ENCODE data around the gene CDR2L.

Gene CDR2L

DNA sequence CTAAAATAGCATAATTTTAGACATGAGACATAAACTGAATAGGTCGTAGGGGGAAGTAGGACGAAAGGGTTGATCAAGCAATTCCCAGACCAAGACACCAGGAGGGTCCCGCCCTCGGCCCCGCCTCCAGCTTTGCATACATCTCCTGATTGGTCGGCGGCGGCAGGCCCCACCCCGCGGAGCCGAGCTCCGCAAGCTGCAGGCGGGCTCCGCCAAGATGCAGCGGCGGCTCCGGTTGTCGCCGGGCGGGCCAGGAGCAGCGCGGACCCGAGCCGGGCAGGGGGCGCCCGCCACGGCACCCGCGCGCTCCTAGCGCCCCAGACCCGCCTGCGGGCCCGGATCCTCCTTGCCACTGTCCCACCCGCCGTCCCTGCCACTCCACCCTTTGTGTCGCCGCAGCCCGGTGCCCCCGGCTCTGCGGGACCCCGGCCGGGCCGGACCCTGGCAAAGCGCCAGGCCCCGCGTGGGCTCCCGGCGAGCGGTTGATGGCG, at the start of gene CDR2L:
Gene CDR2L (plus strand): TSS at position 215 of the 491 bp plus-strand sequence. CDS start 412 bp downstream, outside the sequence.
- DNase-seq = peak; percentile 91

DNA sequence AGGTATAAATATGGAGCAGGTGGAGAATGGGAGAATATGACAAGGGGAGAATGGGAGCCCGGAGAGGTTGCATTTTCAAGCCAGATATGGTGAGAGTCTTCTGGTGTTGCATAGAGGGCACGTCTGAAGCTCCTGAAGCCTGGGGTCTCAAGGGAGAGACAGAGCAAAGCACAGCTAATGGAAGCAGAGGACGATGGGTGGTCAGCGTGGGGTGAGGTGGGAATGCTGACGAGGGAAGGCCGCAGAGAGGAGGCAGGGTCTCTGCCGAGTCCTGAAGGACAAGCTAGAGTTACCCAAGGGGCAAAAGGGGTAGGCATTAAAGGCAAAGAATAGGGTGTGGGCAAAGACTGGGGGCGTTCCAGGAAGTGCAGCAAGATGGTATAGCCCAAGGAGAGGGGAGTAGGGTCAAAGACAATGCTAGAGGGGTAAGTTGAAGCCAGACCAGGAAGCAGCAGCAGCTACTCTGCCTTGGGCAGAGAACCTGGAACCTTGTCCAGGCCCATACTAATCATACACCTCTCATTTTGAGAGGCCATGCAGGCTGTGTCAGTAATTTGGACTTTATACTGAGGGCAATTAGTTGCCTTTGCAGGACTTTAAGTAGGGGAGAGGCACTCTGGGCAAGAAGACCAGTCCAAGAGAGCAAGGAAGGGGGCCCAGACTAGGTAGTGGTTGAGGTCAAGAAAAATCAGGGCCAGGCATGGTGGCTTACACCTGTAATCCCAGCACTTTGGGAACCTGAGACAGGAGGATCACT, 49.1 kb upstream of the CDR2L start:
- no peak for DNase-seq

DNA sequence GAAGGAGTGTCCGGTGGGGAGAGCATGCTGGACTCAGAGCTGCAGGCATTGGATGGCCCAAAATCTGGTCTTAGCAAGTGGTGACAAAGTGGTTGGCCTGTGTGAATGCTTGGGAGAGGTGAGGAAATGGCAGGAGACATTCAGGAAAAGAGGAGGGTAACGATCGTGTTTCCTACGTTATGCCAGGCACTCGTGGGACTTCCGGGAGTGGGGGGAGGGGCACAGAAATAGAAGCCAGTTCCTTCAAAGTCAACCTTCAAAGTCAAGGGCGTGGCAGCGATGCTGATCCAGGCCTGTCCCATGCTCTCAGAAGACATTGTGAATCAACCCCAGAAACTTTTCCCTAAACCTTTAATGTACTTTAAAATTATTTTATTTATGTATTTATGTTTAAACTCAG, 47.9 kb upstream of the CDR2L start:
- DNase-seq = no peak

- DNase-seq = no peak
Observed at GRCh38 chr17:74941128-74941725, 46.2 kb upstream of the CDR2L start.

DNA sequence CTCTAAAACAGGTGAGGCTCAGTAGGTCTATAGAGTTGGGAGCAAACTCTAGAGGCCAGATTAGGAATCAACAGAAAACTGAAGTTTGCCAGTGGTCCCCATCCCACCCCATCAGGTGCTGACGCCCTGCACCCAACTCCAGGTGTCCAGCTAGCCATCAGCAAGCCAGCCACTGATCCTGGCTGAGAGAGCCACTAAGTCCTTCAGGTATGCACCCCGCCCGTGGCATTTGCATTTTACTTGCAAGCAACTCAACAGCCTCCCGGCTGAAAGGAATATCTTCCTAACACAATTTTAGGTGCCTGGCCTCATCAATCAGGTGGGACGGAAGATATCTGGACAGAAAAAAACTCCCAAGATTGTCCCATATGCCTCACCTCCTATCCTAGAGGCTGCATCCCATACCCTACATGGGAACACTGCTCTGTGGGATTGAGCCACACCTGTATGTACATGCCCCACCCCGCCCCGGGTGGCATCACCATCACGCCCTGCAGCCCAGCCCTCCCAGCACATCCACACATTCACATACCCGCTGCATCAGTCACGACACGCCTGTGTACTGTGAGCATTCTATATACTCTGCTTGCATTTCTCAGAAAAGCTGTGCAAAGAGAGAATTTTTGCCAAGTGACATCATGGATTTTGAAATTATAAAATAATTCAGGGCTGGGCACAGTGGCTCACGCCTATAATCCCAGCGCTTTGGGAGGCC, 43.5 kb upstream of the CDR2L start:
- DNase-seq = no peak

- DNase-seq = no peak
Observed at GRCh38 chr17:74945543-74945942, 41.9 kb upstream of the CDR2L start.

GRCh38 chr17:74946641-74947040, 40.8 kb upstream of the CDR2L start:
- no peak for DNase-seq

- no peak for DNase-seq
Observed at GRCh38 chr17:74947041-74947754, 40.2 kb upstream of the CDR2L start.

- DNase-seq = no peak
Observed at GRCh38 chr17:74949455-74950115, 37.8 kb upstream of the CDR2L start.

DNA sequence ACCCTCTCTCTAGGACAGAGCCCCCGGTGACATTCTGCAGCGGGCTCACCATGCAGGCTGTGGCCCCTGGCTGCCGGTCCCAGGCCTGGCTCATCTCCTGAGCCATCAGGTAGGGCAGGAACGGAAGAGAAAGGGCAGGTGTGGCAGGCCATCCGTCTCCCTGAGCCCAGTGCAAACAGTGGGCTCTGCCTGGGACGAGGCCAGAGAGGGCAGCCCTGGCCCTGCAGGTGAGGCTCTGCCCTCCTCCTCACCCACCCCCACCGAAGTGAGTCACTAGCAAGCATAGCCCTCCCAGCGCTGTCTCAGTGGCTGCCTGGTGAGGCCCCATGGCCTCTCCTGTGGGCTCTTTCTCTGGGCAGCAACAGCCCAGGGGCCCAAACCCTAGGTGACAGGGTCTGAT, 37.2 kb upstream of the CDR2L start:
- DNase-seq = no peak

GRCh38 chr17:74951065-74951464, 36.4 kb upstream of the CDR2L start:
- DNase-seq = no peak

DNA sequence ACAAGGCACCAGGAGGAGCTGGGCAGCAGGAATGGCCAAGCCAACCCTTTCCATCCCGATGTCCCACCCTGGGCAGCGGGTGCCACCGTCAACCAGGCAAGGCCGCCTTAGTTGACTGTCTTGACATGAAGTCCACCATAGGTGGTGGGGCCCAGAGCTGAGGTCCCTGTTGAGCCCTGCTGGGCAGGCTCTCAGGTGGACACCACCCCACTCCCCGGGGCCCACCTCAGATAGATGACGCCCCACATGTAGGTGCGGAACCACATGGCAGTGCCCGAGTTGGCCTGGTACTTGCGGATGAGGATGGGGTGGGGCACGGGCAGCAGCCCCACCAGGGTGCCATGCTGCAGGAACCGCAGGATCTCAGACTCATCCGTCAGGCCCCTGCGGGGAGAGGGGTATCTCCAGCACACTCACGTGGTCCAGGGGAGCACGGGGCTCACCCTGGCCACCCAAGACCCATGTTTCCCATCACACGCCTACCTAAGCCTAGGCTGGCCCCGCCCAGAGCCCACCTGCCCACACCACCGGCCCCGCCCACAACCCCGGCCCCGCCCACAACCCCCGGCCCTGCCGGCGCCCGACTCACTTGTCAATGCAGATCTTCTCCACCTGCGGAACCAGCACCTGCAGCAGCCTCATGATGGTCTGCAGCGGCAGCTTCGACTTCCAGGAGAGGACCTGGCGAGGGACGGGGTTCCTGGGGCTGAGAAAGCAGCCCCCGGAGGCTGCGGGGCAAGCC, 35.6 kb upstream of the CDR2L start:
- no peak for DNase-seq

GRCh38 chr17:74952431-74953133, 34.9 kb upstream of the CDR2L start:
- no peak for DNase-seq

DNA sequence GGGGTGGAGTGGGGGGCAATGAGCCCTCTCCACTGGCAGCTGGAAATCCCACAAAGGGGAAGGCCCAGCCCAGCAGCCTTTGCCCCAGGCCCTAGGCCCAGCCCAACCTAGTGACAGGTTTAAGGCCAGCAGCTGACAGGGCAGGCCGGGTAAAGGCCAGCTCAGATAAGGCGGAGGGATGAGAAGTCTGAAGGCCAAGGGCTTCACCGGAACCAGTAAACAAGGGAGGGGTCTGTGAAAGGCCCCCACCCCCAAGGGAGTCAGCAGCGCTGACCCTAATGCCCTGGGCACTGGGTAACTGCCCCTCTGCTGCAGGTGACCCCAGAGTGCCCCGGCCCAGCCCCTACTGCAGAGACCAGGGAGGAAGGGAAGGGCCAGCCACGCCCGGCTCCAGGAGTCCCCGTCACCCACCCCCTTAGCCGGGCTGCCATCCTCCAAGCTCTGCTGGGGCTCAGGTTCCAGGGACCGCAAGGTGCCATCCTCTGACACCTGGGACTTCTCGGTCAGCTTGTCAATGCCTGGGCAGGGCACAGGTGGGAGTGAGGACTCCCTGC, 34.2 kb upstream of the CDR2L start:
- DNase-seq = no peak

DNA sequence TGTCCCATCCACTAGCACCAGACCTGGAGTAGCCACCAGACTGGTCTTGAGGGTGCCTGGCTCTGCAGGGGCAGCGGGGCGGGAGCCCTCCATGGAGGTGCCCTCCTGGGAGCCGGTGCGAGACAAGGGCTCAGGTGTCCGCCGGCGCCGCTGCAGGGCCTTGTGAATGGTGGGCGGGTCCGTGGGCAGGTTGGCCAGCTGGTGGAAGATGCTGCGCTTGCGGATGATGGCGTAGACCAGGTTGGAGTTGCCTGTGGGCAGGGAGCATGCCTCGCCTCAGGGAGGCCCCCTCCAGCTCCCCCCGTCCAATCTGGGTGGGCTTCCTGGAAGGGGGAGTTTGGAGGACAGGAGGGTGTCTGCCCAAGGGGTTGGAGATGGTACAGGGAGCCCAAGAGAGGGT, 33.3 kb upstream of the CDR2L start:
- DNase-seq = no peak

DNA sequence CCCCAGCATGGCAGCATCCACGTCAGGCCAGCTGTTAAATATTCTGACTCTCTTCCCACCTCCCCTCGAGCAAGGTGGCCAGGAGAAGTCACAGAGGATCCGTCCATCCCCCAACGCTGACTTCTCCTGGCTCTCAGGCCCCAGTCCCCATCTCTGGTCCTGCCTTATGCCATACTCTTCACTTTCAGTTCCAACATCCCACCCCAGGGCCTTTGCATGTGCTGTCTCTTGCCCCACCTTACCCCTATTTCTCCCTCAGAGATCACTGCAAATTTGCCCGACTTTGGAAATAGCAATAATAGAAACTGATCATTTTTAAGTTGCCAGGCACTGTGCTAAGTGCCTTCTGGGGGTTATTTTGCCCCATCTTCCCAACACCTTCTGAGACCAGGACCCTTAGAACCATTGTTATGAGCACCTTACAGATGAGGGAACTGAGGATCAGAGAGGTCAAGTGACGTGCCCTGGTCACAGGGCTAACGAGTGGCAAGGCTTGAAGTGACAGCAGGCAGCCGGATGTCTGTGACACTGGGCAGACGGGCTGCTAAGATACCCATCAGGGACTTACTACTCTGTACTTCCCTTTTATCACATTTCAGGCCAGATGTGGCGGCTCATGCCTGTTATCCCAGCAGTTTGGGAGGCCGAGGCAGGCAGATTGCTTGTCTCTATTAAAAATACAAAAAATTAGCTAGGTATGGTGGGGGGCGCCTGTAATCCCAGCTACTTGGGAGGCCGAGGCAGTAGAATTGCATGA, 32.6 kb upstream of the CDR2L start:
- no peak for DNase-seq

- DNase-seq = no peak
Observed at GRCh38 chr17:74956093-74956492, 31.3 kb upstream of the CDR2L start.

- DNase-seq = peak; percentile 24
Observed at GRCh38 chr17:74957935-74958740, 29.3 kb upstream of the CDR2L start.

DNA sequence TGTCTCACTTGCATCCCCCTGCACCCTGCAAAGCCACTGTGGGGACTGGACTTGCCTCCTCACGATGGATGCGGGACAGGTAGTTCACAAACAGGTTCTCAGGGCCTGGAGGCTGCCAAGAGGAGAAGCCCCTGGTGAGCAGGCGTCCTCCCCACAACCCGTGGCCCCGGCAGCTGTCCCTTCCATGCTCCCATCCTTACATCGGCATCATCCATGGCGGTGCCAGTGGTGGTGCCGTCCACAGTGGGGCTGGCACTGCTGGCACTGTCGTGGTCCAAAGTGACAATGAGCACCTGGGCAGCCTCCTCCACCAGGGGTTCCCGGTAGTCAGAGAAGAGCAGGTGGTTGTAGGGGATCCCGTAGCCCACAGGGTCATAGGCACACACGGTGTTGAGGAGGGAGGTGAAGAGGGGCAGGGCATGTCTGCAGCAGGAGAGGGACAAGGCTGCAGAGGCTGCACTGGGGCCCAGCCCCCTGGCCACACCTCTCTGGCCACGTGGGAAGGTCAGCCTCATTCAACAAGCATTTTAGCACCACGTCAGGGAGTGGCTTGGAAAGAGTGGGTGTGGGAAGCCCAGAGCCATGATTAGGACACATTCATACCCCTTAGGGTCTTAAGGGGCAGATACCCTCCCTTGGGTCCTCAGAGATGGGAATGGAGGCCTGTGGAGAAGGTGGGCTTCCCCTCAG, 27.5 kb upstream of the CDR2L start:
- DNase-seq = no peak
